Breast epithelium (tissue), 4 donors: ENCODE measurements around the gene PLEKHA5. TPM values are rescaled to one million over a fixed set of nuclear protein-coding genes. Genes with fewer than 3 reads are reported as not detected.
A peak's percentile ranks its signal among the peaks of the same experiment; 100 is the strongest.
"Not testable (repeated sequence)": the region's sequence is repeated elsewhere in the genome, so short reads cannot be mapped to it uniquely, and the experiment has no call there.

Source experiments
- DNase-seq, 2 donors: peaks; one replicate each; pipeline ENCODE4 v3.0.0-alpha.2; 2019; ENCODE audit warnings: low spot score in 2 of 2
- H3K27ac ChIP-seq, 2 donors: fragments of 200-600 bp; sonication (generic) in 1 of 2; one replicate each; pipeline ENCODE4 v1.5.1; 2016 to 2019; ENCODE audit warnings: mild to moderate bottlenecking in 1 of 2
- H3K27me3 ChIP-seq, 2 donors: fragments of 200-600 bp; sonication (generic) in 1 of 2; one replicate each; pipeline versions ENCODE4 v1.5.1 to v1.6.0; 2017 to 2019; ENCODE audit warnings: control low read depth in 1 of 2, mild to moderate bottlenecking in 1 of 2
- H3K36me3 ChIP-seq: fragments of 200-600 bp; one replicate; pipeline ENCODE4 v1.5.1; 2019
- H3K4me1 ChIP-seq, 2 donors: fragments of 200-600 bp; sonication (generic); one replicate each; pipeline ENCODE4 v1.5.1; 2016 to 2019; ENCODE audit warnings: control low read depth in 1 of 2
- H3K4me3 ChIP-seq, 3 donors: fragments of 200-600 bp; sonication (generic); 1 replicate in 2 of 3; 2 replicates in 1 of 3; pipeline ENCODE4 v1.5.1; 2016 to 2019; ENCODE audit warnings: mild to moderate bottlenecking in 3 of 3, moderate library complexity in 2 of 3
- H3K9me3 ChIP-seq, 2 donors: fragments of 200-600 bp; sonication (generic) in 1 of 2; one replicate each; pipeline ENCODE4 v1.5.1; 2016 to 2019; ENCODE audit warnings: control low read depth in 1 of 2
- CTCF ChIP-seq, 3 donors: fragments of 450-650 bp; IDR thresholded peaks; one replicate each; pipeline ENCODE4 v1.5.1; 2016 to 2017; ENCODE audit warnings: antibody characterized with exemption in 3 of 3, mild to moderate bottlenecking in 3 of 3, moderate library complexity in 3 of 3
- POLR2A ChIP-seq: fragments of 450-650 bp; IDR thresholded peaks from one replicate; pipeline ENCODE4 v1.6.1; 2016; ENCODE audit warnings: antibody characterized with exemption, mild to moderate bottlenecking, moderate library complexity
- POLR2AphosphoS5 ChIP-seq, 3 donors: sonication (generic); formaldehyde crosslinking; IDR thresholded peaks; one replicate each; pipeline ENCODE4 v1.6.1; 2017; ENCODE audit warnings: antibody characterized with exemption in 3 of 3
- intact Hi-C: fragments of 100-400 bp; cut with DNase I; formaldehyde crosslinking; loops from one replicate; pipeline ENCODE4 v1.15.1; 2023; ENCODE audit warnings: low total_unique reads
- total RNA-seq, 3 donors: library from RNA; depleted of rRNA; stranded (reverse); fragments of >200 nt; gene quantifications; one replicate each; pipeline ENCODE4 v1.1.0, GENCODE V29; 2016

The PLEKHA5 gene
- total RNA-seq, 3 donors from 2014 or later = 21.1 to 55.5 (median 49.8) TPM

DNA sequence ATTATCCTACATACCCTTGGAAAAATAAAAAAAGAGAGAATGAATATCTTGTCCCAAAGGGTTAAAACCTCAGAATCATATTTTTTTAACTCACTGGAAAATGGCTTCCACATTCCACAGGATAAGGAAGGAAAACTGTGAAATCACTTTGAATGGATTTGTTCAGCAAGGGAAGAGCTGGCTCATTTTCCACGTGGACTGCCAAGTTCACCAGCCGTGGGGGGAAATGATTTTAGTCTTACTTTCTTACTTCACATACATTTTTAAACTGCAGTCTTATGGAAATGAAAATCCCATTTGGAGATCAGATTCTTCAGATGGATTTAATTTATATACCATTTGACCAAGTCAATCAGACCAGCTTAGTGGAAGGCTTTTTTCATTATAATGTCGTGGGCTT is 279.8 kb downstream of the PLEKHA5 start:
- Histone ChIP-seq H3K9me3 (no peaks in the 10 kb centered on the region), H3K27me3 (no peaks in the 10 kb centered on the region), H3K4me3 (no peak overlapping the region), H3K36me3 (no peaks in the 10 kb centered on the region), H3K27ac (no peak overlapping the region), H3K4me1 (no peaks in the 10 kb centered on the region)
- TF ChIP-seq CTCF (IDR thresholded peaks at IDR 0.05) = no peak
- TF ChIP-seq POLR2A = no peak
- TF ChIP-seq POLR2AphosphoS5 (IDR thresholded peaks at IDR 0.05) = no peak
- intact Hi-C loops = no loop called here
- no peak for DNase-seq

- Histone ChIP-seq H3K27ac (no peak overlapping the region), H3K27me3 (no peaks in the 10 kb centered on the region), H3K4me3 (no peak overlapping the region), H3K36me3 (no peaks in the 10 kb centered on the region), H3K4me1 (no peaks in the 10 kb centered on the region), H3K9me3 (no peaks in the 10 kb centered on the region)
- intact Hi-C loops = loop anchor here (5.0 kb wide), 1 partner anchor 568 kb away; no protein-coding TSS in a partner anchor
- no peak for DNase-seq
- TF ChIP-seq CTCF (IDR thresholded peaks at IDR 0.05) = no peak
- TF ChIP-seq POLR2A = no peak
These were observed 280.7 kb downstream of the PLEKHA5 start for GRCh38 chr12:19410211-19410610.

GRCh38 chr12:19410629-19411185 is 281.2 kb downstream of the PLEKHA5 start:
- no peaks in the 10 kb centered on the region for H3K9me3 ChIP-seq
- intact Hi-C loops = loop anchor here (5.0 kb wide), 1 partner anchor 568 kb away; no protein-coding TSS in a partner anchor
- no peak for TF ChIP-seq POLR2AphosphoS5 (IDR thresholded peaks at IDR 0.05)
- TF ChIP-seq POLR2A = no peak
- no peak for TF ChIP-seq CTCF (IDR thresholded peaks at IDR 0.05)
- DNase-seq = no peak
- no peak overlapping the region for H3K4me3 ChIP-seq
- H3K36me3 ChIP-seq = no peaks in the 10 kb centered on the region
- no peak overlapping the region for H3K27ac ChIP-seq
- no peaks in the 10 kb centered on the region for H3K4me1 ChIP-seq
- H3K27me3 ChIP-seq = no peaks in the 10 kb centered on the region

GRCh38 chr12:19411234-19412204 is 282.0 kb downstream of the PLEKHA5 start:
- Histone ChIP-seq H3K36me3 (no peaks in the 10 kb centered on the region), H3K4me3 (no peak overlapping the region), H3K27ac (no peak overlapping the region), H3K27me3 (no peaks in the 10 kb centered on the region), H3K4me1 (no peaks in the 10 kb centered on the region), H3K9me3 (no peaks in the 10 kb centered on the region)
- no peak for DNase-seq
- TF ChIP-seq POLR2A = no peak
- TF ChIP-seq POLR2AphosphoS5 (IDR thresholded peaks at IDR 0.05) = no peak
- TF ChIP-seq CTCF (IDR thresholded peaks at IDR 0.05) = no peak
- intact Hi-C loops = loop anchor here (5.0 kb wide), 1 partner anchor 569 kb away; no protein-coding TSS in a partner anchor

GRCh38 chr12:19412844-19413243 is 283.3 kb downstream of the PLEKHA5 start:
- no peak for DNase-seq
- no peak for TF ChIP-seq CTCF (IDR thresholded peaks at IDR 0.05)
- no peak for TF ChIP-seq POLR2AphosphoS5 (IDR thresholded peaks at IDR 0.05)
- TF ChIP-seq POLR2A = no peak
- Histone ChIP-seq H3K27ac (peak overlapping the region in 1 of 2 donors; percentile 66), H3K9me3 (no peaks in the 10 kb centered on the region), H3K27me3 (no peaks in the 10 kb centered on the region), H3K4me1 (no peaks in the 10 kb centered on the region), H3K4me3 (peak overlapping the region; percentile 13 to 52 (median 29)), H3K36me3 (no peaks in the 10 kb centered on the region)
- intact Hi-C loops = loop anchor here (5.0 kb wide), 1 partner anchor 571 kb away; no protein-coding TSS in a partner anchor

DNA sequence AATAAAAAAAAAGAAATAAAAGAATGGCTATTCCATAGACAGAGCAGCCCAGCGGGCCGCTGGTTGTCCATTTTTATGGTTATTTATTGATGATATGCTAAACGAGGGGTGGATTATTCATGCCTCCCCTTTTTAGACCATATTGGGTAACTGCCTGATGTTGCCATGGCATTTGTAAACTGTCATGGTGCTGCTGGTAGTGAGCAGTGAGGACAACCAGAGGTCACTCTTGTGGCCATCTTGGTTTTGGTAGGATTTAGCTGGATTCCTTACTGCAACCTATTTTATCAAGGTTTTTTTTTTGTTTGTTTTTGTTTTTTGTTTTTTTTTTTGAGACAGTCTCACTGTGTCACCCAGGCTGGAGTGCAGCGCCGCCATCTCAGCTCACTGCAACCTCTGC is 284.0 kb downstream of the PLEKHA5 start:
- H3K4me1 ChIP-seq, H3K4me3 ChIP-seq, H3K36me3 ChIP-seq, H3K9me3 ChIP-seq, H3K27me3 ChIP-seq, H3K27ac ChIP-seq, DNase-seq: not testable (repeated sequence)
- intact Hi-C loops = loop anchor here (5.0 kb wide), 1 partner anchor 571 kb away; no protein-coding TSS in a partner anchor
